LNCaP clone FGC (cell line): ENCODE results near the gene IGFALS.

Experiments
- DNase-seq: peaks from one replicate; pipeline ENCODE4 v3.0.0-alpha.2; 2011; ENCODE audit warnings: low read depth
- H3K4me3 ChIP-seq: 2 replicates; pipeline ENCODE4 v1.5.1; 2011; ENCODE audit warnings: mild to moderate bottlenecking, low read depth, low read length, control low read depth
- TF ChIP-seq, protein P1 (sequence below): IDR thresholded peaks from 2 replicates; pipeline ENCODE4 v1.5.1; 2012; ENCODE audit warnings: mild to moderate bottlenecking; ENCODE audit not compliant: control insufficient read depth, insufficient read depth; ENCODE audit errors: extremely low read depth

Gene IGFALS

DNA sequence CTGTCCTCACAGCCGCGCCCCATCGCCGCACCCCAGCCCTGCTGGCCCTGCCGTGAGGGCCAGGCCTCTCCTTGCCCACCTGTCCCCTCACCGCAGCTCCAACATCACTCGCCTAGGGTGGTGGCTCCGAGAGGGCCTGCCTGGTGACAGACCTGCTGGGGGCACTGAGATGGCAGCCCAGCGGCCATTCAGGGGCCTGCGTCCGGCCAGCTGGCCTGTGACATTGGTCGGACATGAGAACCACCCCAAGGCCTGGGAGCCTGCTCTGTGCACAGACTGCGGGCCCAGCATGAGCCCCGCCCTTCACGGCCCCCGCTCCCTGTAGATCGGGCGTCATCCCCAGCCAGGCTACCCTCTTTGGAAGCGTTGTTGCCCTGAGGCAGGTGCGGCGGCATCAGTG, 34.0 kb downstream of the IGFALS start:
- DNase-seq: no peak
- no peak overlapping the region for H3K4me3 ChIP-seq
- TF ChIP-seq, protein P1, sequence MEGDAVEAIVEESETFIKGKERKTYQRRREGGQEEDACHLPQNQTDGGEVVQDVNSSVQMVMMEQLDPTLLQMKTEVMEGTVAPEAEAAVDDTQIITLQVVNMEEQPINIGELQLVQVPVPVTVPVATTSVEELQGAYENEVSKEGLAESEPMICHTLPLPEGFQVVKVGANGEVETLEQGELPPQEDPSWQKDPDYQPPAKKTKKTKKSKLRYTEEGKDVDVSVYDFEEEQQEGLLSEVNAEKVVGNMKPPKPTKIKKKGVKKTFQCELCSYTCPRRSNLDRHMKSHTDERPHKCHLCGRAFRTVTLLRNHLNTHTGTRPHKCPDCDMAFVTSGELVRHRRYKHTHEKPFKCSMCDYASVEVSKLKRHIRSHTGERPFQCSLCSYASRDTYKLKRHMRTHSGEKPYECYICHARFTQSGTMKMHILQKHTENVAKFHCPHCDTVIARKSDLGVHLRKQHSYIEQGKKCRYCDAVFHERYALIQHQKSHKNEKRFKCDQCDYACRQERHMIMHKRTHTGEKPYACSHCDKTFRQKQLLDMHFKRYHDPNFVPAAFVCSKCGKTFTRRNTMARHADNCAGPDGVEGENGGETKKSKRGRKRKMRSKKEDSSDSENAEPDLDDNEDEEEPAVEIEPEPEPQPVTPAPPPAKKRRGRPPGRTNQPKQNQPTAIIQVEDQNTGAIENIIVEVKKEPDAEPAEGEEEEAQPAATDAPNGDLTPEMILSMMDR: no peak

DNA sequence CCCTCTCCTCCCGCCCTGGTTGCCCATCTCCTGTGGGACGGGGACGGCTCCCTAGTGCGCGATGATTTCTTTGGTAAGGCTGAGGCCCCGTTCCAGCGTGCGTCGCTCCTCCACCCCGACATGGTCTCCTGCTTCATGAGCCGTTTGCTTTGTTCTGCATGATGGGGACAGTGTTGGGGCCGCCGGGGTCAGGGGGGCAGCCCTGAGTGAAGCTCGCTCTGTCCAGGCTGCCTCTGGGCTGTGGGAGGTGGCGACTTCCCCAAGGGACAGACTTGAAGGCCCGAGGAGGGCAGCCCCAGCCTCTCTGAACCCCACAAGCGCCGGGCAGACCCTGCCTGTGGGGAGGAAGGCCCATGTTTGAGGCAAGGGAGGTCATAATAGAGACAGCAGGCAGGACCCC, 34.6 kb downstream of the IGFALS start:
- TF ChIP-seq, protein P1: no peak
- no peak for DNase-seq

DNA sequence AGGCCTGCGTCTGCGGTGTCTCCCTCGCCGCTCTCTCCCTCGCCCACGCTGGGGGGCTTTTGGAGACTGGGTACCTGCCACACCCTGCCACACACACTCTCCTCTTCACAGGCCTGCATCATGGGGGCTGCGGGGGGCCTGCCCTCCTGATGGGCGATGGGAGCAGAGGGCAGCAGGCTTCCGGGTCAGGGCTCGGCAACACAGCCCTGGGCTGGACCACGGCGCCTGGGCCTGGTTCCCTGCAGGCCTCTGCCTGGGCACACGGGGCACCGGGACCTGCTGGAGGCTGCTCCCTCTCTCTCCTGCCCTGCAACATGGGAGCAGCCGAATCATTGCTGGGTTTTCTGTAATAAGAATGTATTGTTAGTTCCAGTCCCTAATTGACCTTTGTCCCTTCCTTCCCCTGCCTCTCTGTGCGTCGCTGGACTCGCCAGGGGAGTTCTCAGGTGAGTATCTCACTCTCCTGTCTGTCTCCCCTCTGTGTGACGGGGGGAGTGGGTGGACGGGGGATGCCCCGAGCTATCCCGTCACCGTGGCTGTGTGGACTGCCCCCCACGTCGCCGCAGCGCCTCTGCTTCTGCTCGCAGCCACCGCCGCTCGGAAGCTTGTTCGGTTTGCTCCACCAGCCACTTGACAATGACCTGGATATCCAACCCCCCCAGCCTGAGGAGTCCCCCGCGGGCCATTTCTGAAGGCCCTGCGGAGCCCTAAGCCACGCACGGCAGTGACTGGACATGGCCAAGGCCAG, 35.6 kb downstream of the IGFALS start:
- TF ChIP-seq, protein P1: no peak
- no peak for DNase-seq
- no peak overlapping the region for H3K4me3 ChIP-seq

More for the DNA sequence above, 34.6 kb downstream of the IGFALS start:
- no peak overlapping the region for H3K4me3 ChIP-seq

DNA sequence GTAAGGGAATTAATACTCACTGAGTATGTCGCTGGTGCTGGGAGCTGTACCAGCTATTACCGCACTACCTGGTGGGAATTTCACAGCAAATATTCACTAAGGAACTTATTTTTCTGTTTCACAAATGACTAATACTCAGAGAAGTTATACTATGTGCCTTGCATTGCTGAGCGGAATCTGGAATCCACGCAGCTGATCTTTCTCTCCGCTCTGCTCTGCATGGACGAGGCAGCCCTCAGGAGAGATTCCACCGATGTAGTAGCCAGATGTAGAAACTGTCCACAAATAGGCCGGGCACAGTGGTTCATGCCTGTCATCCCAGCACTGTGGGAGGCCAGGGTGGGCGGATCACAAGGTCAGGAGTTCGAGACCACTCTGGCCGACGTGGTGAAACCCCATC, 39.3 kb downstream of the IGFALS start:
- TF ChIP-seq, protein P1: no peak
- H3K4me3 ChIP-seq: no peak overlapping the region
- no peak for DNase-seq

DNA sequence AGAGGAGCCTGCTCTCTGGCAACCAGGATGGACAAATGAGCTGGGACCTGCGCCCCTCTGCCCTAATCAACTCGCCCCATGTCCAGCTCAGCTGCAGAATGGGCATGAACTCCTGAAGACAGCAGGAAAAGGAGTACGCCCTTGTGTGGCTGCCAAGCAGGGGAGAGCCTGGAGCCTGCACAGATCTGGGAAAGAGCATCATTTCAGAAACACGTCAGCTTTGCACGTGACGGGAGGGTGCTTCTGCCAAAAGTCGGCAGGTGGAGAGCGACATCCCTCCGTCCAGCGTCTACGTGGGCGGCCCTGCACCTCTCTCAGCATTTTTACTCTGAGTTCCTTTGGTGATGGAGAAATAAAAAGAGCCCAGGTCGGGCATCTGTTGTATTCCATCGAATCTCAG, 40.7 kb downstream of the IGFALS start:
- DNase-seq: no peak
- H3K4me3 ChIP-seq: no peak overlapping the region
- TF ChIP-seq, protein P1: no peak

DNA sequence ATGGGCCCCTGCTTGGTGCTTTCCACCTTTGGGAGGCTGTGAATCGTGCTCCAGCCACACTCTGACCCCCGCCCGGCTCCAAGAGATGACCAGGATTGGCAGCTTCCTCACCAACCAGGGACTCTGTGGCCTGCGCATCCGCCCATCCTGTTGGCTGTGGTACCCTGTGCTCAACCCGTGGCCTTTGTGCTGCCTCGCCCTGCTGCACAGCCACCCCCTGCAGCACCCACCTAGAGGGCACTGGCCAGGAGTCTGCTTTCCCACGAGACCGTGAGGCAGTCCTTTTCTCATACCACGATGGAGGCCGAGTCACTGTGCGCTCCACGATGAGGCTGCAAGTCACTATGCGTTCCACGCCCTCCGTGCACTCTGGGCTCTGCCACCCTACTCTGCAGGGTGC, 41.6 kb downstream of the IGFALS start:
- TF ChIP-seq, protein P1: no peak
- no peak for DNase-seq
- H3K4me3 ChIP-seq: no peak overlapping the region
